Islet of Langerhans (tissue), 1 donor: ENCODE data around the gene DUSP21.
"Not testable (repeated sequence)": the region's sequence is repeated elsewhere in the genome, so short reads cannot be mapped to it uniquely, and the experiment has no call there.

Experiments used
- FAIRE-seq: peaks from one replicate; lab custom pipeline; 2011; peaks lifted over from hg19 to GRCh38; lab: Jason Lieb, UNC

DUSP21 gene

GRCh38 chrX:44876767-44877166 lies 32.9 kb downstream of the DUSP21 start:
- no peak for FAIRE-seq

- no peak for FAIRE-seq
Measured at GRCh38 chrX:44878780-44879179, 35.0 kb downstream of the DUSP21 start.

GRCh38 chrX:44881549-44881948 lies 37.7 kb downstream of the DUSP21 start:
- no peak for FAIRE-seq

GRCh38 chrX:44882635-44883034 lies 38.8 kb downstream of the DUSP21 start:
- FAIRE-seq = no peak

- no peak for FAIRE-seq
Measured at GRCh38 chrX:44884944-44885343, 41.1 kb downstream of the DUSP21 start.

- no peak for FAIRE-seq
Measured at GRCh38 chrX:44889824-44890223, 46.0 kb downstream of the DUSP21 start.

GRCh38 chrX:44890247-44890646 lies 46.4 kb downstream of the DUSP21 start:
- no peak for FAIRE-seq

- FAIRE-seq = not testable (repeated sequence)
Measured at GRCh38 chrX:44890687-44891086, 46.9 kb downstream of the DUSP21 start.

- no peak for FAIRE-seq
Measured at GRCh38 chrX:44891642-44892041, 47.8 kb downstream of the DUSP21 start.
